Stomach (tissue), 4 donors: ENCODE measurements around the gene GPN3.

Experiments used
- EP300 ChIP-seq: sonication (generic); formaldehyde crosslinking; IDR thresholded peaks from one replicate; pipeline ENCODE4 v1.6.1; 2017; ENCODE audit warnings: antibody characterized with exemption
- POLR2A ChIP-seq, 4 donors: fragments of 450-650 bp; IDR thresholded peaks; one replicate each; pipeline ENCODE4 v1.6.1; 2016; ENCODE audit warnings: antibody characterized with exemption in 4 of 4, control low read depth in 2 of 4, mild to moderate bottlenecking in 1 of 4, moderate library complexity in 1 of 4
- POLR2AphosphoS5 ChIP-seq, 3 donors: sonication (generic); formaldehyde crosslinking; IDR thresholded peaks; one replicate each; pipeline ENCODE4 v1.6.1; 2016; ENCODE audit warnings: antibody characterized with exemption in 3 of 3
- TF ChIP-seq, protein P1 (sequence below), 7 experiments: fragments of 450-650 bp in 4 of 7; fragments of 200-600 bp in 3 of 7; sonication (generic) in 3 of 7; IDR thresholded peaks; one replicate each; pipeline ENCODE4 v1.5.1; 2016 to 2019; ENCODE audit warnings: antibody characterized with exemption in 7 of 7, control low read depth in 2 of 7, mild to moderate bottlenecking in 1 of 7

DNA sequence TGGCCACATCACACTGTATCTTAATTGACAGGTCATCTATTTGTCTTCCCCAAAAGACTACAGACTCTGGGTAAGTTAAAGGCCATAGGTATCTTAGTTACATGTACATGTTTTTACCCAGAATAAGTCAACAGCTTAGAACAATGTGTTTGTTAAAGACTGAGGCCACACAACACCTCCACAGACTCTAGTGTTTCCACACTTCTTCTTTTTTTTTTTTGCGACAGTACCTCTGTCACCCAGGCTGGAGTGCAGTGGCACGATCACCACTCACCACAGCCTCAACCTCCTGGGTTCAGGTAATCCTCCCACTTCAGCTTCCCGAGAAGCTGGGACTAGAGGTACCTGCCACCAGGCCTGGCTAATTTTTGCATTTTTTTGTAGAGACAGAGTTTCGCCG lies 1.3 kb downstream of the GPN3 start:
- TF ChIP-seq EP300 (no peak), POLR2A (IDR thresholded peaks at IDR 0.05) (no peak), POLR2AphosphoS5 (IDR thresholded peaks at IDR 0.05) (no peak)
- TF ChIP-seq, protein P1, sequence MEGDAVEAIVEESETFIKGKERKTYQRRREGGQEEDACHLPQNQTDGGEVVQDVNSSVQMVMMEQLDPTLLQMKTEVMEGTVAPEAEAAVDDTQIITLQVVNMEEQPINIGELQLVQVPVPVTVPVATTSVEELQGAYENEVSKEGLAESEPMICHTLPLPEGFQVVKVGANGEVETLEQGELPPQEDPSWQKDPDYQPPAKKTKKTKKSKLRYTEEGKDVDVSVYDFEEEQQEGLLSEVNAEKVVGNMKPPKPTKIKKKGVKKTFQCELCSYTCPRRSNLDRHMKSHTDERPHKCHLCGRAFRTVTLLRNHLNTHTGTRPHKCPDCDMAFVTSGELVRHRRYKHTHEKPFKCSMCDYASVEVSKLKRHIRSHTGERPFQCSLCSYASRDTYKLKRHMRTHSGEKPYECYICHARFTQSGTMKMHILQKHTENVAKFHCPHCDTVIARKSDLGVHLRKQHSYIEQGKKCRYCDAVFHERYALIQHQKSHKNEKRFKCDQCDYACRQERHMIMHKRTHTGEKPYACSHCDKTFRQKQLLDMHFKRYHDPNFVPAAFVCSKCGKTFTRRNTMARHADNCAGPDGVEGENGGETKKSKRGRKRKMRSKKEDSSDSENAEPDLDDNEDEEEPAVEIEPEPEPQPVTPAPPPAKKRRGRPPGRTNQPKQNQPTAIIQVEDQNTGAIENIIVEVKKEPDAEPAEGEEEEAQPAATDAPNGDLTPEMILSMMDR (IDR thresholded peaks at IDR 0.05): no peak
